Kasumi-1 (cell line): ENCODE results near the gene KRTAP10-1.

Experiments used
- DNase-seq, 2 experiments: peaks; one replicate each; lab custom pipeline; 2025; lab: John Stamatoyannopoulos, UW

KRTAP10-1 gene

GRCh38 chr21:44502171-44502958, 37.6 kb downstream of the KRTAP10-1 start:
- no peak for DNase-seq

- no peak for DNase-seq
These were observed 39.9 kb downstream of the KRTAP10-1 start for GRCh38 chr21:44500111-44500510.

- DNase-seq: no peak
These were observed 40.4 kb downstream of the KRTAP10-1 start for GRCh38 chr21:44499631-44500030.

GRCh38 chr21:44499211-44499560, 40.8 kb downstream of the KRTAP10-1 start:
- DNase-seq: no peak

GRCh38 chr21:44498280-44499210, 41.5 kb downstream of the KRTAP10-1 start:
- no peak for DNase-seq

GRCh38 chr21:44497703-44498126, 42.3 kb downstream of the KRTAP10-1 start:
- DNase-seq: no peak

- DNase-seq: no peak
These were observed 43.1 kb downstream of the KRTAP10-1 start for GRCh38 chr21:44496564-44497550.

GRCh38 chr21:44495611-44496563, 44.1 kb downstream of the KRTAP10-1 start:
- DNase-seq: no peak

GRCh38 chr21:44494956-44495355, 45.0 kb downstream of the KRTAP10-1 start:
- DNase-seq: no peak

GRCh38 chr21:44494418-44494817, 45.6 kb downstream of the KRTAP10-1 start:
- no peak for DNase-seq

GRCh38 chr21:44492567-44493385, 47.2 kb downstream of the KRTAP10-1 start:
- DNase-seq: peak in 1 of 2 experiments; percentile 6

- no peak for DNase-seq
These were observed 49.2 kb downstream of the KRTAP10-1 start for GRCh38 chr21:44490816-44491215.

- no peak for DNase-seq
These were observed 49.6 kb downstream of the KRTAP10-1 start for GRCh38 chr21:44490405-44490804.

GRCh38 chr21:44489962-44490361, 50.0 kb downstream of the KRTAP10-1 start:
- peak in 1 of 2 experiments; percentile 12 for DNase-seq
